Mammary epithelial cell (primary cell): ENCODE measurements around the gene DNAH1.

Experiments
- EZH2 ChIP-seq: IDR thresholded peaks from 2 replicates; pipeline ENCODE4 v1.6.1; 2012; ENCODE audit warnings: low read length, inconsistent platforms, borderline replicate concordance
- TF ChIP-seq, protein P1 (sequence below), 2 donors: IDR thresholded peaks in 1 of 2; conservative IDR thresholded peaks in 1 of 2; 2 replicates each; pipeline ENCODE4 v1.5.1; 2011 to 2012; ENCODE audit warnings: inconsistent platforms in 2 of 2, low read length in 2 of 2, mild to moderate bottlenecking in 2 of 2, control low read depth in 1 of 2, low read depth in 1 of 2; ENCODE audit not compliant: insufficient read depth in 1 of 2; ENCODE audit errors: extremely low read depth in 1 of 2

DNA sequence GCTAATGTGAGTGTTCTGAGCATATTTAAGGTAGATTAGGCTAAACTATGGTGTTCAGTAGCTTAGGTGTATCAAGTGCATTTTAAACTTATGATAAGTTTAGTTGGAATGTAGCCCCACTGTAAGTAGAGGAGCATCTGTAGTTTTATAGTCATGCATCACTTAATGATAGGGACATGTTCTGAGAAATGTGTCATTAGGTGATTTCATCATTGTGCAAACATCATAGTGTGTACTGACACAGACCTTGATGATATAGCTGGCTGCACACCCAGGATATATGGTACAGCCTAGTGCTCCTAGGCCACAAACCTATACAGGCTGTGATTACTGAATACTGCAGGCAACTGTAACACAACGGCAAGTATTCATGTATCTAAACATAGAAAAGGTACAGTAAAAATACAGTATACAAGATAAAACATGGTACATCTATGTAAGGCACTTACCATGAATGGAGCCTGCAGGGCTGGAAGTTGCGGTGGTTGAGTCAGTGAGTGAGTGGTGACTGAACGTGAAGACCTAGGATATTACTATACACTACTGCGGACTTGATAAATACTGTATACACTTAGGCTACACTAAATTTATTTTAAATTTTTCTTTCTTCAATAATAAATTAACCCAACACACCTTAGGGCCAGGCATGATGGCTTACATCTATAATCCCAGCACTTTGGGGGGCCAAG lies 17.9 kb downstream of the DNAH1 start:
- no peak for TF ChIP-seq EZH2
- TF ChIP-seq, protein P1, sequence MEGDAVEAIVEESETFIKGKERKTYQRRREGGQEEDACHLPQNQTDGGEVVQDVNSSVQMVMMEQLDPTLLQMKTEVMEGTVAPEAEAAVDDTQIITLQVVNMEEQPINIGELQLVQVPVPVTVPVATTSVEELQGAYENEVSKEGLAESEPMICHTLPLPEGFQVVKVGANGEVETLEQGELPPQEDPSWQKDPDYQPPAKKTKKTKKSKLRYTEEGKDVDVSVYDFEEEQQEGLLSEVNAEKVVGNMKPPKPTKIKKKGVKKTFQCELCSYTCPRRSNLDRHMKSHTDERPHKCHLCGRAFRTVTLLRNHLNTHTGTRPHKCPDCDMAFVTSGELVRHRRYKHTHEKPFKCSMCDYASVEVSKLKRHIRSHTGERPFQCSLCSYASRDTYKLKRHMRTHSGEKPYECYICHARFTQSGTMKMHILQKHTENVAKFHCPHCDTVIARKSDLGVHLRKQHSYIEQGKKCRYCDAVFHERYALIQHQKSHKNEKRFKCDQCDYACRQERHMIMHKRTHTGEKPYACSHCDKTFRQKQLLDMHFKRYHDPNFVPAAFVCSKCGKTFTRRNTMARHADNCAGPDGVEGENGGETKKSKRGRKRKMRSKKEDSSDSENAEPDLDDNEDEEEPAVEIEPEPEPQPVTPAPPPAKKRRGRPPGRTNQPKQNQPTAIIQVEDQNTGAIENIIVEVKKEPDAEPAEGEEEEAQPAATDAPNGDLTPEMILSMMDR (conservative IDR thresholded peaks at IDR 0.05 in 1 of 2, IDR thresholded peaks at IDR 0.05 in 1 of 2; ENCODE audit: extremely low read depth in 1 of 2, insufficient read depth in 1 of 2, low read depth in 1 of 2, low read length in 2 of 2): no peak
